ENCODE results near the gene INPP4A. TPM values are rescaled to one million over a fixed set of nuclear protein-coding genes. Genes with fewer than 3 reads are reported as not detected.

The INPP4A gene
- polyA plus RNA-seq, 1 donor (not counting 4 experiments of a cell fraction or from before 2014, with no cell fraction given): 10.7 TPM

- H3K9me3 ChIP-seq (ENCODE audit: control insufficient read depth, low read depth, low read length): no peaks in the 10 kb centered on the region
- H3K4me3 ChIP-seq (ENCODE audit: control insufficient read depth in 2 of 3, extremely low read depth in 1 of 3, insufficient read depth in 2 of 3, low read depth in 1 of 3, low read length in 3 of 3): no peak overlapping the region
- dilution Hi-C loops (cut with MboI; ENCODE audit: extremely low pct_ligation_motif_present, low sequenced_read_pairs): no loop called here
- FAIRE-seq: no peak
- no peak overlapping the region for H2AFZ ChIP-seq (ENCODE audit: control insufficient read depth, low read length)
- H3K27ac ChIP-seq (ENCODE audit: control insufficient read depth, insufficient read depth, low read length): no peak overlapping the region
- no peaks in the 10 kb centered on the region for H3K79me2 ChIP-seq (ENCODE audit: control insufficient read depth, insufficient read depth, low read length)
- H4K20me1 ChIP-seq (ENCODE audit: control insufficient read depth, extremely low read depth, insufficient read depth, low read length): no peaks in the 10 kb centered on the region
- H3K27me3 ChIP-seq (ENCODE audit: control insufficient read depth, extremely low read depth, insufficient read depth, low read length): no peaks in the 10 kb centered on the region
- no peak for DNase-seq (ENCODE audit: low read depth, low spot score)
- no peak for TF ChIP-seq EZH2 (IDR thresholded peaks at IDR 0.05; ENCODE audit: low read length)
- no peak for TF ChIP-seq CTCF (optimal IDR thresholded peaks at IDR 0.05 in 1 of 3, IDR thresholded peaks at IDR 0.05 in 1 of 3, conservative IDR thresholded peaks at IDR 0.05 in 1 of 3; ENCODE audit: extremely low read depth in 1 of 3, insufficient read depth in 2 of 3, low read length in 3 of 3)
- H3K4me1 ChIP-seq (ENCODE audit: control insufficient read depth, extremely low read depth, insufficient read depth, low read length): peaks cover 16% of the 10 kb centered on the region
- no peak overlapping the region for H3K4me2 ChIP-seq (ENCODE audit: control insufficient read depth, extremely low read depth, insufficient read depth, low read depth, low read length)
- H3K36me3 ChIP-seq (ENCODE audit: control insufficient read depth in 2 of 2, extremely low read depth in 1 of 2, insufficient read depth in 2 of 2, low read length in 2 of 2): peaks cover 11 to 14% of the 10 kb centered on the region in 2 experiments
- peaks cover 4% of the 10 kb centered on the region for H3K9me1 ChIP-seq (ENCODE audit: control insufficient read depth, extremely low read depth, insufficient read depth, low read length)
- H3K9ac ChIP-seq (ENCODE audit: control insufficient read depth, extremely low read depth, insufficient read depth, low read length): no peak overlapping the region
These were observed 120.0 kb downstream of the INPP4A start for GRCh38 chr2:98564541-98565132.

- no peak overlapping the region for H3K9ac ChIP-seq (ENCODE audit: control insufficient read depth, extremely low read depth, insufficient read depth, low read length)
- no peak overlapping the region for H3K27ac ChIP-seq (ENCODE audit: control insufficient read depth, insufficient read depth, low read length)
- H3K4me2 ChIP-seq (ENCODE audit: control insufficient read depth, extremely low read depth, insufficient read depth, low read depth, low read length): no peak overlapping the region
- no peaks in the 10 kb centered on the region for H4K20me1 ChIP-seq (ENCODE audit: control insufficient read depth, extremely low read depth, insufficient read depth, low read length)
- H3K9me3 ChIP-seq (ENCODE audit: control insufficient read depth, low read depth, low read length): no peaks in the 10 kb centered on the region
- H3K9me1 ChIP-seq (ENCODE audit: control insufficient read depth, extremely low read depth, insufficient read depth, low read length): peaks cover 4% of the 10 kb centered on the region
- H3K79me2 ChIP-seq (ENCODE audit: control insufficient read depth, insufficient read depth, low read length): no peaks in the 10 kb centered on the region
- peaks cover 11 to 17% of the 10 kb centered on the region in 2 experiments for H3K36me3 ChIP-seq (ENCODE audit: control insufficient read depth in 2 of 2, extremely low read depth in 1 of 2, insufficient read depth in 2 of 2, low read length in 2 of 2)
- FAIRE-seq: no peak
- H2AFZ ChIP-seq (ENCODE audit: control insufficient read depth, low read length): no peak overlapping the region
- peaks cover 16% of the 10 kb centered on the region for H3K4me1 ChIP-seq (ENCODE audit: control insufficient read depth, extremely low read depth, insufficient read depth, low read length)
- H3K27me3 ChIP-seq (ENCODE audit: control insufficient read depth, extremely low read depth, insufficient read depth, low read length): no peaks in the 10 kb centered on the region
- DNase-seq (ENCODE audit: low read depth, low spot score): no peak
- H3K4me3 ChIP-seq (ENCODE audit: control insufficient read depth in 2 of 3, extremely low read depth in 1 of 3, insufficient read depth in 2 of 3, low read depth in 1 of 3, low read length in 3 of 3): no peak overlapping the region
- dilution Hi-C loops (cut with MboI; ENCODE audit: extremely low pct_ligation_motif_present, low sequenced_read_pairs): no loop called here
- TF ChIP-seq EZH2 (IDR thresholded peaks at IDR 0.05; ENCODE audit: low read length) (no peak), CTCF (optimal IDR thresholded peaks at IDR 0.05 in 1 of 3, IDR thresholded peaks at IDR 0.05 in 1 of 3, conservative IDR thresholded peaks at IDR 0.05 in 1 of 3; ENCODE audit: extremely low read depth in 1 of 3, insufficient read depth in 2 of 3, low read length in 3 of 3) (no peak)
These were observed 120.7 kb downstream of the INPP4A start for GRCh38 chr2:98565286-98565860.
